ENCODE data around the gene XG. TPM values are rescaled to one million over a fixed set of nuclear protein-coding genes. Genes with fewer than 3 reads are reported as not detected.
"Not testable (repeated sequence)": the region's sequence is repeated elsewhere in the genome, so short reads cannot be mapped to it uniquely, and the experiment has no call there.

XG gene
- total and polyA plus RNA-seq, 2 donors from 2014 or later, result 0.43 to 0.50 TPM

GRCh38 chrX:2733286-2733685 is 18.6 kb upstream of the XG start:
- Histone ChIP-seq H3K36me3 (ENCODE audit: control insufficient read depth in 2 of 3, insufficient read depth in 3 of 3, low read length in 3 of 3) (peaks cover 3 to 17% (median 3%) of the 10 kb centered on the region in 3 donors), H3K9ac (ENCODE audit: low read length in 3 of 3) (no peak overlapping the region), H3K27me3 (ENCODE audit: control insufficient read depth, insufficient read depth, low read length) (no peaks in the 10 kb centered on the region), H3K27ac (ENCODE audit: low read depth in 2 of 2, low read length in 2 of 2) (no peak overlapping the region), H3K9me3 (ENCODE audit: control insufficient read depth in 2 of 3, insufficient read depth in 1 of 3, low read length in 3 of 3) (no peaks in the 10 kb centered on the region), H3K4me3 (ENCODE audit: low read length in 3 of 3) (no peak overlapping the region), H3K4me1 (ENCODE audit: control insufficient read depth in 2 of 3, insufficient read depth in 2 of 3, low read depth in 1 of 3, low read length in 3 of 3) (no peaks in the 10 kb centered on the region)
- TF ChIP-seq CTCF (IDR thresholded peaks at IDR 0.05; ENCODE audit: borderline replicate concordance, extremely low read depth, insufficient read depth), result no peak
- intact Hi-C loops (cut with DNase I), result no loop called here
- FAIRE-seq (no peak), DNase-seq (no peak)

GRCh38 chrX:2735270-2735669 is 16.6 kb upstream of the XG start:
- Histone ChIP-seq H3K27me3 (ENCODE audit: control insufficient read depth, insufficient read depth, low read length) (no peaks in the 10 kb centered on the region), H3K9me3 (ENCODE audit: control insufficient read depth in 2 of 3, insufficient read depth in 1 of 3, low read length in 3 of 3) (no peaks in the 10 kb centered on the region), H3K36me3 (ENCODE audit: control insufficient read depth in 2 of 3, insufficient read depth in 3 of 3, low read length in 3 of 3) (peaks cover 3 to 6% (median 4%) of the 10 kb centered on the region in 3 donors), H3K27ac (ENCODE audit: low read depth in 2 of 2, low read length in 2 of 2) (no peak overlapping the region), H3K9ac (ENCODE audit: low read length in 3 of 3) (no peak overlapping the region), H3K4me1 (ENCODE audit: control insufficient read depth in 2 of 3, insufficient read depth in 2 of 3, low read depth in 1 of 3, low read length in 3 of 3) (no peaks in the 10 kb centered on the region), H3K4me3 (ENCODE audit: low read length in 3 of 3) (no peak overlapping the region)
- TF ChIP-seq CTCF (IDR thresholded peaks at IDR 0.05; ENCODE audit: borderline replicate concordance, extremely low read depth, insufficient read depth), result no peak
- intact Hi-C loops (cut with DNase I), result no loop called here
- FAIRE-seq (no peak), DNase-seq (no peak)

- FAIRE-seq (no peak), DNase-seq (no peak)
- no peaks in the 10 kb centered on the region for H3K27me3 ChIP-seq (ENCODE audit: control insufficient read depth, insufficient read depth, low read length)
- no peak overlapping the region for H3K4me3 ChIP-seq (ENCODE audit: low read length in 3 of 3)
- TF ChIP-seq CTCF (IDR thresholded peaks at IDR 0.05; ENCODE audit: borderline replicate concordance, extremely low read depth, insufficient read depth), result no peak
- H3K4me1 ChIP-seq (ENCODE audit: control insufficient read depth in 2 of 3, insufficient read depth in 2 of 3, low read depth in 1 of 3, low read length in 3 of 3), result no peaks in the 10 kb centered on the region
- H3K27ac ChIP-seq (ENCODE audit: low read depth in 2 of 2, low read length in 2 of 2), result no peak overlapping the region
- H3K36me3 ChIP-seq (ENCODE audit: control insufficient read depth in 2 of 3, insufficient read depth in 3 of 3, low read length in 3 of 3), result peaks cover 3 to 9% (median 7%) of the 10 kb centered on the region in 3 donors
- no peaks in the 10 kb centered on the region for H3K9me3 ChIP-seq (ENCODE audit: control insufficient read depth in 2 of 3, insufficient read depth in 1 of 3, low read length in 3 of 3)
- H3K9ac ChIP-seq (ENCODE audit: low read length in 3 of 3), result no peak overlapping the region
- intact Hi-C loops (cut with DNase I), result no loop called here
These were observed 11.2 kb upstream of the XG start for GRCh38 chrX:2740672-2741071.

GRCh38 chrX:2741386-2741785 is 10.5 kb upstream of the XG start:
- no peak for FAIRE-seq
- Histone ChIP-seq H3K27me3 (ENCODE audit: control insufficient read depth, insufficient read depth, low read length) (no peaks in the 10 kb centered on the region), H3K27ac (ENCODE audit: low read depth in 2 of 2, low read length in 2 of 2) (no peak overlapping the region), H3K36me3 (ENCODE audit: control insufficient read depth in 2 of 3, insufficient read depth in 3 of 3, low read length in 3 of 3) (peaks cover 3 to 9% (median 7%) of the 10 kb centered on the region in 3 donors), H3K4me1 (ENCODE audit: control insufficient read depth in 2 of 3, insufficient read depth in 2 of 3, low read depth in 1 of 3, low read length in 3 of 3) (no peaks in the 10 kb centered on the region), H3K9ac (ENCODE audit: low read length in 3 of 3) (no peak overlapping the region), H3K9me3 (ENCODE audit: control insufficient read depth in 2 of 3, insufficient read depth in 1 of 3, low read length in 3 of 3) (no peaks in the 10 kb centered on the region), H3K4me3 (ENCODE audit: low read length in 3 of 3) (no peak overlapping the region)
- DNase-seq, result no peak
- no peak for TF ChIP-seq CTCF (IDR thresholded peaks at IDR 0.05; ENCODE audit: borderline replicate concordance, extremely low read depth, insufficient read depth)
- intact Hi-C loops (cut with DNase I), result no loop called here

- H3K9ac ChIP-seq (ENCODE audit: low read length in 3 of 3); H3K4me1 ChIP-seq (ENCODE audit: control insufficient read depth in 2 of 3, insufficient read depth in 2 of 3, low read depth in 1 of 3, low read length in 3 of 3); H3K27me3 ChIP-seq (ENCODE audit: control insufficient read depth, insufficient read depth, low read length); DNase-seq; H3K36me3 ChIP-seq (ENCODE audit: control insufficient read depth in 2 of 3, insufficient read depth in 3 of 3, low read length in 3 of 3); H3K4me3 ChIP-seq (ENCODE audit: low read length in 3 of 3); intact Hi-C loops (cut with DNase I); FAIRE-seq; H3K27ac ChIP-seq (ENCODE audit: low read depth in 2 of 2, low read length in 2 of 2); H3K9me3 ChIP-seq (ENCODE audit: control insufficient read depth in 2 of 3, insufficient read depth in 1 of 3, low read length in 3 of 3): not testable (repeated sequence)
These were observed 5.6 kb upstream of the XG start for GRCh38 chrX:2746250-2746649.
